ENCODE measurements around the gene ERICH3. TPM values are rescaled to one million over a fixed set of nuclear protein-coding genes. Genes with fewer than 3 reads are reported as not detected.

The ERICH3 gene
- total RNA-seq, 1 donor from 2014 or later, result not detected

GRCh38 chr1:74613894-74614293 is 59.7 kb downstream of the ERICH3 start:
- H3K36me3 Mint-ChIP-seq, result no peaks in the 10 kb centered on the region
- no peak overlapping the region for H3K27ac Mint-ChIP-seq
- no peak for DNase-seq (ENCODE audit: low spot score)
- Histone ChIP-seq H3K36me3 (no peaks in the 10 kb centered on the region), H4K20me1 (ENCODE audit: low read depth) (no peaks in the 10 kb centered on the region), H3K27ac (no peak overlapping the region), H3K4me3 (no peak overlapping the region), H3F3A (ENCODE audit: low read depth) (no peaks in the 10 kb centered on the region), H3K79me2 (ENCODE audit: low read depth) (no peaks in the 10 kb centered on the region), H3K9ac (no peak overlapping the region), H3K9me3 (ENCODE audit: low read depth) (no peaks in the 10 kb centered on the region), H3K4me1 (no peaks in the 10 kb centered on the region), H2AFZ (replicated peaks) (no peak overlapping the region), H3K4me2 (no peak overlapping the region), H3K27me3 (no peaks in the 10 kb centered on the region)
- H3K4me1 Mint-ChIP-seq, result peaks cover 2% of the 10 kb centered on the region
- no peaks in the 10 kb centered on the region for H3K27me3 Mint-ChIP-seq (ENCODE audit: insufficient read depth, low read depth)
- no peak overlapping the region for H3K4me3 Mint-ChIP-seq
- no peaks in the 10 kb centered on the region for H3K9me3 Mint-ChIP-seq
- TF ChIP-seq EZH2phosphoT487 (IDR thresholded peaks at IDR 0.05) (no peak), EZH2 (IDR thresholded peaks at IDR 0.05) (no peak)
- TF ChIP-seq, protein P1, sequence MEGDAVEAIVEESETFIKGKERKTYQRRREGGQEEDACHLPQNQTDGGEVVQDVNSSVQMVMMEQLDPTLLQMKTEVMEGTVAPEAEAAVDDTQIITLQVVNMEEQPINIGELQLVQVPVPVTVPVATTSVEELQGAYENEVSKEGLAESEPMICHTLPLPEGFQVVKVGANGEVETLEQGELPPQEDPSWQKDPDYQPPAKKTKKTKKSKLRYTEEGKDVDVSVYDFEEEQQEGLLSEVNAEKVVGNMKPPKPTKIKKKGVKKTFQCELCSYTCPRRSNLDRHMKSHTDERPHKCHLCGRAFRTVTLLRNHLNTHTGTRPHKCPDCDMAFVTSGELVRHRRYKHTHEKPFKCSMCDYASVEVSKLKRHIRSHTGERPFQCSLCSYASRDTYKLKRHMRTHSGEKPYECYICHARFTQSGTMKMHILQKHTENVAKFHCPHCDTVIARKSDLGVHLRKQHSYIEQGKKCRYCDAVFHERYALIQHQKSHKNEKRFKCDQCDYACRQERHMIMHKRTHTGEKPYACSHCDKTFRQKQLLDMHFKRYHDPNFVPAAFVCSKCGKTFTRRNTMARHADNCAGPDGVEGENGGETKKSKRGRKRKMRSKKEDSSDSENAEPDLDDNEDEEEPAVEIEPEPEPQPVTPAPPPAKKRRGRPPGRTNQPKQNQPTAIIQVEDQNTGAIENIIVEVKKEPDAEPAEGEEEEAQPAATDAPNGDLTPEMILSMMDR (IDR thresholded peaks at IDR 0.05), result no peak

DNA sequence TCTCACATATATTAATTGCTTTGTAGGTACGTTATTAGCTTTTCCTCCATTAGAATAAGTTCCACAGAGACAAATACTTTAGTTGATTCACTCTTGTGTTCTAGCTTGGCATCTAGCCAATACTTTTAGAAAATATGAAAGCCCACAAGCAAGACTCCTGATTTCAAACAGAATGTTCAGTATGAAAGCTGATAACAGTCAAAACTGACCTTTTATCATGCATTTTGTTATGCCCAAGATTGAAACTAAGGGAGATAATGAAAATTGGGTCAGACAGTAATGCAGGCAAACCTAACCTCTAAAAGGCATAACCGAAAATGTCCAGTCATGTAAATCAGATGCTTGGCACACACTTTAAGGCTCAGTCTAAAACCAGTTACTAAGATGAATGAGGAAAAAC is 61.7 kb downstream of the ERICH3 start:
- Mint-ChIP-seq H3K4me3 (no peak overlapping the region), H3K27ac (no peak overlapping the region), H3K36me3 (no peaks in the 10 kb centered on the region), H3K9me3 (no peaks in the 10 kb centered on the region), H3K27me3 (ENCODE audit: insufficient read depth, low read depth) (no peaks in the 10 kb centered on the region), H3K4me1 (no peaks in the 10 kb centered on the region)
- Histone ChIP-seq H2AFZ (replicated peaks) (no peak overlapping the region), H3K27me3 (no peaks in the 10 kb centered on the region), H3F3A (ENCODE audit: low read depth) (no peaks in the 10 kb centered on the region), H3K4me3 (no peak overlapping the region), H3K9me3 (ENCODE audit: low read depth) (no peaks in the 10 kb centered on the region), H3K4me2 (no peak overlapping the region), H3K36me3 (no peaks in the 10 kb centered on the region), H3K9ac (no peak overlapping the region), H4K20me1 (ENCODE audit: low read depth) (no peaks in the 10 kb centered on the region), H3K4me1 (no peaks in the 10 kb centered on the region), H3K79me2 (ENCODE audit: low read depth) (no peaks in the 10 kb centered on the region), H3K27ac (no peak overlapping the region)
- no peak for DNase-seq (ENCODE audit: low spot score)
- no peak for TF ChIP-seq EZH2 (IDR thresholded peaks at IDR 0.05)
- TF ChIP-seq, protein P1 (IDR thresholded peaks at IDR 0.05), result no peak
- TF ChIP-seq EZH2phosphoT487 (IDR thresholded peaks at IDR 0.05), result no peak

DNA sequence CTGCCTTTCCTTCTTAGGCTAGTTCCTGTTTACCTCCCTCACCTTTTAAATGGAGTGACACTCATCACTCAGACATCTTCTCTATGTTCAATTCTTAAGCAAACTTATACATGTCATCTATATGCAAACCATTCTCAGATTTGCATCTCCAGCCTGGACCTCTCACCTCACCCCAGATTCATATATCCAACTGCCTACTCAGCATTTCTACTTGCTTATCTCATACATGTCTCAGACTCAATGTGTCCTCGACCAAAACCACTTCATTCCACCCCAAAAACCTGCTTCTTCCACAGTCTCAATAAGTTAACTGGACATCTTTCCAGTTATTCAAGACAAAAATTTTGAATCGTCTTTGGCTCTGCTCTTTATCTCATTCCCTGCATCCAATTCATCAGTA is 62.6 kb downstream of the ERICH3 start:
- Mint-ChIP-seq H3K36me3 (no peaks in the 10 kb centered on the region), H3K4me1 (no peaks in the 10 kb centered on the region), H3K27me3 (ENCODE audit: insufficient read depth, low read depth) (no peaks in the 10 kb centered on the region), H3K9me3 (no peaks in the 10 kb centered on the region), H3K27ac (no peak overlapping the region), H3K4me3 (no peak overlapping the region)
- no peak overlapping the region for H3K4me2 ChIP-seq
- no peak for DNase-seq (ENCODE audit: low spot score)
- H4K20me1 ChIP-seq (ENCODE audit: low read depth), result no peaks in the 10 kb centered on the region
- H3K27me3 ChIP-seq, result no peaks in the 10 kb centered on the region
- H3K4me3 ChIP-seq, result no peak overlapping the region
- H3K4me1 ChIP-seq, result no peaks in the 10 kb centered on the region
- H3F3A ChIP-seq (ENCODE audit: low read depth), result no peaks in the 10 kb centered on the region
- H3K27ac ChIP-seq, result no peak overlapping the region
- TF ChIP-seq EZH2phosphoT487 (IDR thresholded peaks at IDR 0.05), result no peak
- TF ChIP-seq, protein P1 (IDR thresholded peaks at IDR 0.05), result no peak
- no peak for TF ChIP-seq EZH2 (IDR thresholded peaks at IDR 0.05)
- no peak overlapping the region for H3K9ac ChIP-seq
- no peaks in the 10 kb centered on the region for H3K9me3 ChIP-seq (ENCODE audit: low read depth)
- H3K79me2 ChIP-seq (ENCODE audit: low read depth), result no peaks in the 10 kb centered on the region
- no peak overlapping the region for H2AFZ ChIP-seq (replicated peaks)
- H3K36me3 ChIP-seq, result no peaks in the 10 kb centered on the region

Measured in neural progenitor cell (in vitro differentiated cells).